ENCODE data around the gene AP2S1. TPM values are rescaled to one million over a fixed set of nuclear protein-coding genes. Genes with fewer than 3 reads are reported as not detected.
A peak's percentile ranks its signal among the peaks of the same experiment; 100 is the strongest.

AP2S1 gene
- total and polyA plus RNA-seq, 2 of the 8 experiments (the other 6 are each of a cell fraction or from before 2014, with no cell fraction given): 195 to 211 TPM

DNA sequence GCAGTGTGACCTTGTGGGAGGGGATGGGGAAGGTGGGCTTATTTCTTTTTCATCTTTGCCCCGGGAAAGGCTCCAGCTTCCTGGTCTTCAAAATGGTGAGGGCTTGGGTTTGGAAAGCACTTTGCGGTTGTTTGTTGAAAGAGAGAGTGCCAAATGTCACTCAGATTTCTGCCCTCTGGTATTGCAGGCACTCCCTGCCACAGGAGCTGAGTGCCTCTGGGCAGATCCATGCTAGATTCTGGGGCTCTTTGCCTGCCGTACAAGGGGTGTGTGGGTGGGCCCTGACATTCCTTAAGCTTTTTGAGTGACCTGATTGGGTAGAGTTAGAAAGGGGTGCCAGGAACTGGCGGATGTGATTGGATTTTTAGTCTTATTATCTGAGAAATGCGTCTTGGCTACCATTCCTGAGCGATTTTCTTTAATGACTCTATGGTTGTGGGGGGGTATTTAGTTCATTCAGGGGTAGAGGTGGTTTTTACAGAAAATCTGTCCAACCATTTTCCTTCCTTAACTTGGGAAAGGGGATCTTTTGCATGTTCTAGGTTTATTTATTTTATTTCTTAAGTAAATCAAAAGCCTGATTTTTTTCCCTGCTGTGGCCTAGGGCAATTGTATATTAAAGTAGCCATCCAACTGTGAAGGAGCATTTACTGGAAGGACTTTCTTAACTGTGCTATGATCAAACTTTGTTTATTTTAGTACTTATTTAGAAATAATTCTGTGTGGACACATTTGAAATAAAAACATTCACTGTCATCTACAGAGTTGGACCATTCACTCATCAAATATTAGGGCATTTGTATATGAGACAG, 13.4 kb upstream of the AP2S1 start (continued):
- no peak for TF ChIP-seq NANOG (IDR thresholded peaks at IDR 0.05; ENCODE audit: insufficient read depth, low read depth, low read length, poor library complexity, severe bottlenecking)
- TF ChIP-seq CEBPB (IDR thresholded peaks at IDR 0.05; ENCODE audit: low read depth, low read length): no peak
- TF ChIP-seq PHF8 (conservative IDR thresholded peaks at IDR 0.05; ENCODE audit: low read depth, low read length): no peak
- TF ChIP-seq TEAD4 (IDR thresholded peaks at IDR 0.05; ENCODE audit: low read depth, low read length): 0 out of 2 replicates have a peak, but pooled peaks have one; percentile 30
- no peak for TF ChIP-seq JUND (IDR thresholded peaks at IDR 0.05; ENCODE audit: low read length)
- TF ChIP-seq NRF1 (IDR thresholded peaks at IDR 0.05; ENCODE audit: low read depth, low read length): no peak
- no peak for TF ChIP-seq RNF2 (IDR thresholded peaks at IDR 0.05; ENCODE audit: borderline replicate concordance, low read depth, low read length, missing control alignments, poor library complexity, severe bottlenecking)
- TF ChIP-seq SP2 (IDR thresholded peaks at IDR 0.05; ENCODE audit: low read length): no peak
- TF ChIP-seq, protein P1, sequence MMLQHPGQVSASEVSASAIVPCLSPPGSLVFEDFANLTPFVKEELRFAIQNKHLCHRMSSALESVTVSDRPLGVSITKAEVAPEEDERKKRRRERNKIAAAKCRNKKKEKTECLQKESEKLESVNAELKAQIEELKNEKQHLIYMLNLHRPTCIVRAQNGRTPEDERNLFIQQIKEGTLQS (IDR thresholded peaks at IDR 0.05; ENCODE audit: insufficient read depth, low read depth, low read length): no peak
- TF ChIP-seq HDAC6 (IDR thresholded peaks at IDR 0.05; ENCODE audit: low read depth, low read length): no peak
- TF ChIP-seq SIN3A (conservative IDR thresholded peaks at IDR 0.05 in 1 of 2, IDR thresholded peaks at IDR 0.05 in 1 of 2; ENCODE audit: low read depth in 1 of 2, low read length in 2 of 2): peak in 1 of 2 experiments; percentile 35; a peak in 1 of 4 replicates
- TF ChIP-seq SUZ12 (IDR thresholded peaks at IDR 0.05; ENCODE audit: low read length): no peak

Data from H1 (cell line).